GM12878 (cell line): ENCODE measurements around the gene AIRE. TPM values are rescaled to one million over a fixed set of nuclear protein-coding genes. Genes with fewer than 3 reads are reported as not detected.
A peak's percentile ranks its signal among the peaks of the same experiment; 100 is the strongest.

Source experiments
- ATAC-seq: fragments of 200-7000 bp; cut with Tn5 transposase; 3 replicates; pipeline ENCODE4 v1.9.1; 2020; ENCODE audit warnings: mild to moderate bottlenecking, moderate library complexity
- BruUV-seq: library from RNA; stranded (reverse); fragments of 400-500 nt; replicated peaks from 2 replicates; lab custom pipeline; 2021; lab: Mats Ljungman, UMichigan
- CTCF ChIA-PET: fragments of 300-600 bp; sonication (Branson Sonifier 250); formaldehyde crosslinking; extraction: SDS; loops from one replicate; lab custom pipeline; 2021; ENCODE audit warnings: inconsistent platforms; lab: Yijun Ruan, JAX
- POLR2A ChIA-PET: fragments of 350-600 bp; formaldehyde crosslinking; extraction: SDS; loops from one replicate; lab custom pipeline; 2021; ENCODE audit warnings: inconsistent platforms; lab: Charles Lee
- RAD21 ChIA-PET: fragments of 300-600 bp; sonication (Branson Sonifier 250); formaldehyde crosslinking; loops from one replicate; lab custom pipeline; 2023; ENCODE audit warnings: antibody characterized with exemption; ENCODE audit not compliant: unreplicated experiment; lab: Charles Lee
- SMC1A ChIA-PET: fragments of 300-600 bp; sonication (Branson Sonifier 250); formaldehyde crosslinking; loops from one replicate; lab custom pipeline; 2023; ENCODE audit not compliant: unreplicated experiment, uncharacterized antibody; lab: Charles Lee
- DNase-seq: peaks from one replicate; pipeline ENCODE4 v3.0.0-alpha.2; 2011; ENCODE audit warnings: low read depth, low spot score
- FAIRE-seq: peaks from 3 replicates; lab custom pipeline; 2011; peaks lifted over from hg19 to GRCh38; lab: Jason Lieb, UNC
- H2AFZ ChIP-seq: 2 replicates; pipeline ENCODE4 v1.6.0; 2011; ENCODE audit warnings: low read depth, low read length, control low read depth; ENCODE audit not compliant: control insufficient read depth
- H3K27ac ChIP-seq: 2 replicates; pipeline ENCODE4 v1.5.1; 2011; ENCODE audit warnings: control low read depth; ENCODE audit not compliant: control insufficient read depth, insufficient read depth
- H3K27me3 ChIP-seq, 2 experiments: replicated peaks in 1 of 2; 2 replicates each; pipeline versions ENCODE4 v1.6.0 to v1.6.1; 2011; ENCODE audit warnings: low read length in 1 of 2; ENCODE audit not compliant: control insufficient read depth in 2 of 2, insufficient read depth in 2 of 2
- H3K36me3 ChIP-seq, 2 experiments: 2 replicates each; pipeline ENCODE4 v1.5.1; 2011; ENCODE audit warnings: low read length in 1 of 2; ENCODE audit not compliant: control insufficient read depth in 2 of 2, insufficient read depth in 2 of 2
- H3K4me1 ChIP-seq: 2 replicates; pipeline ENCODE4 v1.6.1; 2011; ENCODE audit warnings: mild to moderate bottlenecking, low read length, moderate library complexity, mixed read lengths; ENCODE audit not compliant: control insufficient read depth, insufficient read depth
- H3K4me2 ChIP-seq: 2 replicates; pipeline ENCODE4 v1.6.0; 2011; ENCODE audit warnings: control low read depth; ENCODE audit not compliant: control insufficient read depth, insufficient read depth
- H3K4me3 ChIP-seq: fragments of 200-600 bp; sonication (generic); 2 replicates; pipeline ENCODE4 v1.5.1; 2016
- H3K79me2 ChIP-seq: 2 replicates; pipeline ENCODE4 v1.6.0; 2011; ENCODE audit warnings: low read length; ENCODE audit not compliant: control insufficient read depth, insufficient read depth
- H3K9ac ChIP-seq: 2 replicates; pipeline ENCODE4 v1.8.0; 2011; ENCODE audit warnings: low read length, control low read depth, mixed read lengths; ENCODE audit not compliant: control insufficient read depth, insufficient read depth
- H3K9me3 ChIP-seq: replicated peaks from 3 replicates; pipeline ENCODE4 v1.5.1; 2011; ENCODE audit warnings: mild to moderate bottlenecking, low read length; ENCODE audit not compliant: control insufficient read depth, insufficient read depth
- H4K20me1 ChIP-seq: 2 replicates; pipeline ENCODE4 v1.6.0; 2011; ENCODE audit not compliant: control insufficient read depth, insufficient read depth
- CHD2 ChIP-seq: IDR thresholded peaks from 2 replicates; pipeline ENCODE4 v1.6.1; 2011; ENCODE audit warnings: low read depth, low read length, improper control_type of control experiment, borderline replicate concordance
- HSF1 ChIP-seq: fragments of 150-350 bp; IDR thresholded peaks from 2 replicates; pipeline ENCODE4 v1.6.1; 2014; ENCODE audit warnings: mild to moderate bottlenecking, low read depth, low read length
- KLF5 ChIP-seq: fragments of 450-650 bp; IDR thresholded peaks from 2 replicates; pipeline ENCODE4 v1.6.1; 2014; ENCODE audit warnings: mild to moderate bottlenecking; ENCODE audit not compliant: partially characterized antibody
- POLR2AphosphoS2 ChIP-seq: IDR thresholded peaks from 2 replicates; pipeline ENCODE4 v1.6.1; 2011; ENCODE audit warnings: low read depth, mild to moderate bottlenecking, low read length, improper control_type of control experiment, moderate library complexity
- RAD51 ChIP-seq: fragments of 450-650 bp; IDR thresholded peaks from 2 replicates; pipeline ENCODE4 v1.6.1; 2016; ENCODE audit warnings: moderate library complexity, mild to moderate bottlenecking, inconsistent platforms
- RELB ChIP-seq: fragments of 450-650 bp; IDR thresholded peaks from 2 replicates; pipeline ENCODE4 v1.6.1; 2017; ENCODE audit warnings: low read depth, mild to moderate bottlenecking, moderate library complexity
- SIX5 ChIP-seq: IDR thresholded peaks from 2 replicates; pipeline ENCODE4 v1.6.1; 2011; ENCODE audit warnings: mild to moderate bottlenecking, low read depth, low read length, moderate library complexity; ENCODE audit not compliant: severe bottlenecking
- SREBF2 ChIP-seq: IDR thresholded peaks from 2 replicates; pipeline ENCODE4 v1.6.1; 2012; ENCODE audit warnings: mild to moderate bottlenecking, low read length
- SRF ChIP-seq, 2 experiments: IDR thresholded peaks; 2 replicates each; pipeline ENCODE4 v1.6.1; 2011; ENCODE audit warnings: low read depth in 2 of 2, low read length in 2 of 2, mild to moderate bottlenecking in 1 of 2, moderate library complexity in 1 of 2
- ZNF384 ChIP-seq: IDR thresholded peaks from 2 replicates; pipeline ENCODE4 v1.6.1; 2012; ENCODE audit warnings: low read depth, mild to moderate bottlenecking, low read length, improper control_type of control experiment, borderline replicate concordance
- ZZZ3 ChIP-seq: IDR thresholded peaks from 2 replicates; pipeline ENCODE4 v1.6.1; 2011; ENCODE audit warnings: low read depth; ENCODE audit not compliant: control insufficient read depth, insufficient read length
- WGBS: methylation state at CpG from one replicate; pipeline ENCODE4 v1.1.6; 2016; ENCODE audit warnings: low lambda C conversion rate; ENCODE audit not compliant: insufficient replicate concordance, insufficient coverage; ENCODE audit errors: missing lambda C conversion rate; 5-methylcytosine and 5-hydroxymethylcytosine counted together
- in situ Hi-C: fragments of 300-500 bp; cut with MboI; formaldehyde crosslinking; loops from 9 replicates; pipeline ENCODE4 v1.14.3; 2018; ENCODE audit warnings: mixed read lengths
- intact Hi-C: fragments of 100-400 bp; cut with micrococcal nuclease; formaldehyde crosslinking; loops from one replicate; pipeline ENCODE4 v1.14.2; 2022; ENCODE audit not compliant: unreplicated experiment
- polyA plus RNA-seq, 11 experiments: library from polyadenylated mRNA; depleted of rRNA in 4 of 11; unstranded in 6 of 11; stranded (reverse) in 5 of 11; fragments of >200 nt; fragmentation: Nextera tagmentation in 4 of 11; fragmentation: Illumina TruSeq in 1 of 11; extraction: Ambion mirVana in 4 of 11; extraction: Trizol in 1 of 11; gene quantifications; 1 replicate in 1 of 11; 2 replicates in 10 of 11; pipeline versions ENCODE4 v1.2.1 to v1.2.3, GENCODE V29; 2011 to 2016; ENCODE audit warnings: inconsistent platforms in 2 of 11, missing spikeins in 2 of 11, low read depth in 1 of 11
- total RNA-seq, 4 experiments: library from RNA; depleted of rRNA in 3 of 4; stranded (reverse); fragments of >200 nt in 3 of 4; fragmentation: Illumina TruSeq in 1 of 4; extraction: Trizol in 1 of 4; gene quantifications; 2 replicates each; pipeline versions ENCODE4 v1.2.1 to v1.2.3, GENCODE V29; 2013 to 2021
- TF ChIP-seq, protein P1 (sequence below), 3 experiments: IDR thresholded peaks in 2 of 3; conservative IDR thresholded peaks in 1 of 3; 2 replicates each; pipeline ENCODE4 v1.5.1; 2011; ENCODE audit warnings: low read depth in 3 of 3, low read length in 3 of 3, mild to moderate bottlenecking in 3 of 3, control low read depth in 2 of 3, moderate library complexity in 2 of 3, inconsistent platforms in 1 of 3, mixed read lengths in 1 of 3; ENCODE audit not compliant: control insufficient read depth in 2 of 3, insufficient read depth in 1 of 3; ENCODE audit errors: extremely low read depth in 1 of 3

Gene AIRE
- total and polyA plus RNA-seq, 10 of the 15 experiments (the other 5 are each of a cell fraction or from before 2014, with no cell fraction given): 0.05 to 0.10 TPM; not detected in 8

DNA sequence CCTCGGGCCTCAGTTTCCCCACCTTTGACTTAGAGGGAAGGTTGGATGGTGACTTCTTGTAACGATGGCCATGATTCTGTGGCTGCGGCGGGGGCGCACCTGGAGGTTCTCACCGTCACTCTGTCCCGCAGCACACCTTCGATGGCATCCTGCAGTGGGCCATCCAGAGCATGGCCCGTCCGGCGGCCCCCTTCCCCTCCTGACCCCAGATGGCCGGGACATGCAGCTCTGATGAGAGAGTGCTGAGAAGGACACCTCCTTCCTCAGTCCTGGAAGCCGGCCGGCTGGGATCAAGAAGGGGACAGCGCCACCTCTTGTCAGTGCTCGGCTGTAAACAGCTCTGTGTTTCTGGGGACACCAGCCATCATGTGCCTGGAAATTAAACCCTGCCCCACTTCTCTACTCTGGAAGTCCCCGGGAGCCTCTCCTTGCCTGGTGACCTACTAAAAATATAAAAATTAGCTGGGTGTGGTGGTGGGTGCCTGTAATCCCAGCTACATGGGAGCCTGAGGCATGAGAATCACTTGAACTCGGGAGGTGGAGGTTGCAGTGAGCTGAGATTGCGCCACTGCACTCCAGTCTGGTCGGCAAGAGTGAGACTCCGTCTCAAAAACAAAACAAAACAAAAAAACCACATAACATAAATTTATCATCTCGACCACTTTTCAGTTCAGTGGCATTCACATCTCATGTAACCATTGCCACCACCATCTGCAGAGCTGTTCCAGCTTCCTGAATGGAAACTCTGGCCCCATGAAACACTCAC lies 12.0 kb downstream of the AIRE start:
- no TSS peak for BruUV-seq
- Histone ChIP-seq H3K36me3 (no peaks in the 10 kb centered on the region), H3K9me3 (no peaks in the 10 kb centered on the region), H3K4me1 (peaks cover 47% of the 10 kb centered on the region), H3K9ac (no peak overlapping the region), H2AFZ (no peak overlapping the region), H4K20me1 (no peaks in the 10 kb centered on the region), H3K4me3 (no peak overlapping the region), H3K27me3 (no peaks in the 10 kb centered on the region), H3K79me2 (peaks cover 36% of the 10 kb centered on the region), H3K27ac (peak overlapping the region; percentile 40), H3K4me2 (peak overlapping the region; percentile 66)
- DNase-seq (peak; percentile 61), ATAC-seq (peak; percentile 57), FAIRE-seq (peak; percentile 94)
- ChIA-PET RAD21 (interaction anchor here (0.8 to 3.0 kb wide), 7 partner anchors 10 to 496 kb away, joined by 3 to 27 read pairs (median 6); partner anchors contain the start of gene CFAP410), POLR2A (interaction anchor here (0.6 to 2.1 kb wide), 4 partner anchors 10 to 506 kb away, joined by 3 to 6 read pairs (median 3); no protein-coding TSS in a partner anchor), CTCF (interaction anchor here (0.5 to 2.0 kb wide), 17 partner anchors 10 to 1332 kb away, joined by 3 to 15 read pairs (median 4); no protein-coding TSS in a partner anchor), SMC1A (interaction anchor here (1.3 to 2.8 kb wide), 2 partner anchors 30 to 40 kb away, joined by 4 to 11 read pairs; no protein-coding TSS in a partner anchor)
- in situ Hi-C loops: no loop called here
- 8% methylated on average over 22 of the region's 22 CpGs for WGBS
- intact Hi-C loops: no loop called here
- TF ChIP-seq HSF1: no peak
- TF ChIP-seq SREBF2: no peak
- TF ChIP-seq, protein P1, sequence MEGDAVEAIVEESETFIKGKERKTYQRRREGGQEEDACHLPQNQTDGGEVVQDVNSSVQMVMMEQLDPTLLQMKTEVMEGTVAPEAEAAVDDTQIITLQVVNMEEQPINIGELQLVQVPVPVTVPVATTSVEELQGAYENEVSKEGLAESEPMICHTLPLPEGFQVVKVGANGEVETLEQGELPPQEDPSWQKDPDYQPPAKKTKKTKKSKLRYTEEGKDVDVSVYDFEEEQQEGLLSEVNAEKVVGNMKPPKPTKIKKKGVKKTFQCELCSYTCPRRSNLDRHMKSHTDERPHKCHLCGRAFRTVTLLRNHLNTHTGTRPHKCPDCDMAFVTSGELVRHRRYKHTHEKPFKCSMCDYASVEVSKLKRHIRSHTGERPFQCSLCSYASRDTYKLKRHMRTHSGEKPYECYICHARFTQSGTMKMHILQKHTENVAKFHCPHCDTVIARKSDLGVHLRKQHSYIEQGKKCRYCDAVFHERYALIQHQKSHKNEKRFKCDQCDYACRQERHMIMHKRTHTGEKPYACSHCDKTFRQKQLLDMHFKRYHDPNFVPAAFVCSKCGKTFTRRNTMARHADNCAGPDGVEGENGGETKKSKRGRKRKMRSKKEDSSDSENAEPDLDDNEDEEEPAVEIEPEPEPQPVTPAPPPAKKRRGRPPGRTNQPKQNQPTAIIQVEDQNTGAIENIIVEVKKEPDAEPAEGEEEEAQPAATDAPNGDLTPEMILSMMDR (IDR thresholded peaks at IDR 0.05 in 2 of 3, conservative IDR thresholded peaks at IDR 0.05 in 1 of 3; ENCODE audit: control insufficient read depth in 2 of 3, extremely low read depth in 1 of 3, insufficient read depth in 1 of 3, low read depth in 3 of 3, low read length in 3 of 3): peak; percentile 77 to 94 (median 84); a peak in 5 of 6 replicates
- peak; percentile 87; the same call in 1 of the 2 replicates for TF ChIP-seq RELB
- TF ChIP-seq RAD51: peak; percentile 51
- no peak for TF ChIP-seq ZNF384
- TF ChIP-seq SRF (IDR thresholded peaks at IDR 0.05; ENCODE audit: low read depth in 2 of 2, low read length in 2 of 2): no peak
- TF ChIP-seq ZZZ3: no peak
- TF ChIP-seq KLF5: no peak
- no peak for TF ChIP-seq CHD2
- TF ChIP-seq SIX5: no peak
- no peak for TF ChIP-seq POLR2AphosphoS2
